GM20431 (cell line): ENCODE results near the gene BFAR.
"Not testable (repeated sequence)": the region's sequence is repeated elsewhere in the genome, so short reads cannot be mapped to it uniquely, and the experiment has no call there.

Source experiments
- in situ Hi-C: fragments of 300-500 bp; cut with MseI, MboI; formaldehyde crosslinking; loops from one replicate; pipeline ENCODE4 v1.15.0; 2020; ENCODE audit warnings: low sequenced_read_pairs; ENCODE audit not compliant: unreplicated experiment

BFAR gene

GRCh38 chr16:14634389-14634725 lies 1.6 kb downstream of the BFAR start:
- in situ Hi-C loops, result no loop called here

DNA sequence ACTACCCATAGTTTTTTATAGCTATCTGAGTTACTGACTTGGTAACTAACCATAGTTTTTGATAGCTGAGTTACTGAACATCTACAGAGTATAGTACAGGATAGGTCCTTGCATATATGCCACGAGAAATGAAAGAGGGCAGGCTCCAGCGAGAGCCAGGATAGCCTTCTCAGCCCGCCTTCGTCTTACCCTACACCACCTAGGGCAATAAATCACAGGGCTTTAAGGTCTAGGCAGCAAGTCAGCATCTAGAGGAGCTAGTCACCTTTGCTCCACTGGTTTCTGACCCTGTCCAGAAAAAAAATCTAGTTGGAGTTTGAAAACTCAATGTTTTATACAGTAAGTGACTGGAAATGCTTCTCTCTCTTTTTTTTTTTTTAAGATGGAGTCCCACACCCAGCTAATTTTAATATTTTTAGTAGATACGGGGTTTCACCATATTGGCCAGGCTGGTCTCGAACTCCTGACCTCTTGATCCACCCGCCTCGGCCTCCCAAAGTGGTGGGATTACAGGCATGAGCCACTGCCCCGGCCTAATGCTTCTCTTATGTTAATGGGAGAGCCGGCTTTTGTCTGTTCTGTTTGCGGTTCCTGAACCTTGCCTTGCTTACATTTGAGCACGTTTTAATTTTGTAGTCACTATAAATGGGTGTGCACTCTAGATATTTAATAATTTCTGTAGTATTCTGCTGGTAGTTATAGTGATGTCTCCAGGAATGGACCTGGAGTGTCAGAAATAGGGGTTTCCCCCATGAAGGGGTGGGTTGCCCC lies 2.8 kb downstream of the BFAR start:
- in situ Hi-C loops, result no loop called here

- in situ Hi-C loops, result not testable (repeated sequence)
Observed at GRCh38 chr16:14636179-14636950, 3.6 kb downstream of the BFAR start.

- in situ Hi-C loops, result not testable (repeated sequence)
Observed at GRCh38 chr16:14636951-14637240, 4.1 kb downstream of the BFAR start.

- in situ Hi-C loops, result no loop called here
Observed at GRCh38 chr16:14640538-14640937, 7.8 kb downstream of the BFAR start.

- in situ Hi-C loops, result no loop called here
Observed at GRCh38 chr16:14641206-14641605, 8.5 kb downstream of the BFAR start.

- in situ Hi-C loops, result no loop called here
Observed at GRCh38 chr16:14641926-14642325, 9.2 kb downstream of the BFAR start.

DNA sequence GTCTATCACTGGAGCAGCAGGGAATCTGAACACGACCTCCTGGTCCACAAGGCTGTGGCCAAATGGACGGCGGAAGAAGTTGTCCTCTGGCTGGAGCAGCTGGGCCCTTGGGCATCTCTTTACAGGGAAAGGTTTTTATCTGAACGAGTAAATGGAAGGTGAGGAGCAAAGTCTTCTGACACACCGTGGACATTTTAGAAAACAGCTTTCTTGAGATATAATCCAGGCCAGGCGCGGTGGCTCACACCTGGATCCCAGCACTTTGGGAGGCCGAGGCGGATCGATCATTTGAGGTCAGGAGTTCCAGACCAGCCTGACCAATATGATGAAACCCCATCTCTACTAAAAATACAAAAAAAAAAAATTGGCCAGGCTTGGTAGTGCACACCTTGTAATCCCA lies 17.1 kb downstream of the BFAR start:
- in situ Hi-C loops, result no loop called here

DNA sequence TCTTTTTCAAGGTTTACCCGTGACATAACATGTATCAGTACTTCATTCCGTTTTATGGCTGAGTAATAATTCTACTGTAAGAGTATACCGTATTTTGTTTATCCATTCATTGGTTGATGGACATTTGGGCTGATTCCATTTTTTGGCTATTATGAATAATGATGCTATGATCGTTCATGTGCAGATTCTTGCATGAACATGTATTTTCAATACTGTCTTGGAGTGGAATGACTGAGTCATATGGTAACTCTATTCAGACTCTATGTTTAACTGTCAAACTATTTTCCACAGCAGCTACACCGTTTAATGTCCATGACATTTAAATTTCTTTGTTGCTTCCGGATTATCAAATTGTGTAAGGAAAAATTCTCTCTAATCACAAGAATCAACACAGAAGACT lies 17.9 kb downstream of the BFAR start:
- in situ Hi-C loops, result no loop called here

DNA sequence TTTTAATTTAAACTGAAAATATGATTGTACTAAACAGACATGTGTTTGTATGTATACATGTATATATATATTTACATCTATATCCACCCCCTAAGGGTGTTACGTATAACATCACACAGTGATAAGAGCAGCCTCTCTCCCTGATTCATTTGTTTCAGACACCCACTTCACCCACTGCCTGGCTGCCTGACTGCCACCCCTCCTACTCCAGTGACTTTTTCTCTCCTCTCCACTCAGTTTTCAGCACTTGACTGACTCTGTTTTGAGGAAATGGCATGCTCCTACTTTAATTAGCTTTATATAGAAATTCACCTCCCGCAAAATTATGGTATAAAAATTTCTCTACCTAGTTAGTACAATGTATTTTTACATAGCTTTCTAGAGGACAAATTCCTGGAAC lies 20.0 kb downstream of the BFAR start:
- in situ Hi-C loops, result no loop called here

GRCh38 chr16:14658063-14658462 lies 25.3 kb downstream of the BFAR start:
- in situ Hi-C loops, result no loop called here

DNA sequence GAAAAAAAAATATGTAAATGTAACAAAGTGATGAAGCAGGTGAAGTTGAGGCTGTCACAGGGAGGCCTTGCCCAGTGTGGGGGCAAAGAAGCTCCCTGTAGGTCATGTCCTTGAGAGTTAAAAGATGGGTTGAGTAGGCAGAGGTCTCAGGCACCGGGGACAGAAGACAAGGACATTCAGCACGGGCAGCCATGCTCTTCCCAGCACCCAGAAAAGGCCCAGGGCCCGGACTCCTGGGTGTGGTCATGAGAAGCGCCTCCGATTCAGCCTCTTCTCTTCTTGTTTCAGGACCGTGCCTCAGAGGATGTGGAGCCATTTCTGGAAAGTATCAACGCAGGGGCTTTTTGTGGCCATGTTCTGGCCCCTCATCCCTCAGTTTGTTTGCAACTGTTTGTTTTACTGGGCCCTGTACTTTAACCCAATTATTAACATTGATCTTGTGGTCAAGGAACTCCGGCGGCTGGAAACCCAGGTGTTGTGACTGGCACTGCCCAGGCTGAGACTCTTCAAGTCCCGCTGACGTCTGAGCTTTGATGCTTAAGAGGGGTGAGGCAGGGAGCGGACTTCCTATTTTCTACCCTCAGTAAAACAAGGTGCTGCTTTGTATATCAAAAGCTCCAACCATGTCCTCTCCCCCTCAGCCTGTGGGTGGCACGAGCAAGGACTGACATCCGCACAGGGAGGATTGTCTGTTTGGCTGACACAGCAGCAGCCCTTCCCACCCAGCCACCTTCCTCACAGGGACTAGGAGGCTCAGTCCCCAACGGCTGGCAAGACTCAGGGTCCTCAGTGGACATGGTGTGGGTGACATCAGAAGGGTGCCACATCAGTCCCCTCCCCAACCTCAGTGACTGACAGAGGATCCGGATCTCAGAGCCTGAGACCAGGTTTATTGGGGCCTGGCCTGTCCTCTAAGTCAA lies 34.9 kb downstream of the BFAR start:
- in situ Hi-C loops, result no loop called here

GRCh38 chr16:14668556-14669223 lies 35.9 kb downstream of the BFAR start:
- in situ Hi-C loops, result no loop called here

DNA sequence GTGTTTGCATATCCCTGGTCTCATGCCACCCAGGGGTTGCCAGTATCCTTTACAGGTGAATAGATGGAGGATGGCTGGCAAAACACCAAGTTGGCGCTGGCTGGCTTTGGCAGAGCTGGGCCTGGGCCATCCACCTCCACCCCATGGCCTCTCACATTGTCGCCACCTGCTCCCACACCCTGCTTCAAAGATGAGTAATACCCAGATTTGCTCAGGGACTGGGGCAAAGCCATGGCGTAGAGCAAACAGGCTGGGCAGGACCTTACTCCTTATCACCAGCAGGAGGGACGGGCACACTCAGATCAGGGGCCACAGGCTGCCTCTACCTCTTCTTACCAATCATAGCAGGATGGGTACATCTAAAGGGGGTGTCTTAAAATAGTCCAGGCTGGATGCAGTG lies 37.0 kb downstream of the BFAR start:
- in situ Hi-C loops, result no loop called here

DNA sequence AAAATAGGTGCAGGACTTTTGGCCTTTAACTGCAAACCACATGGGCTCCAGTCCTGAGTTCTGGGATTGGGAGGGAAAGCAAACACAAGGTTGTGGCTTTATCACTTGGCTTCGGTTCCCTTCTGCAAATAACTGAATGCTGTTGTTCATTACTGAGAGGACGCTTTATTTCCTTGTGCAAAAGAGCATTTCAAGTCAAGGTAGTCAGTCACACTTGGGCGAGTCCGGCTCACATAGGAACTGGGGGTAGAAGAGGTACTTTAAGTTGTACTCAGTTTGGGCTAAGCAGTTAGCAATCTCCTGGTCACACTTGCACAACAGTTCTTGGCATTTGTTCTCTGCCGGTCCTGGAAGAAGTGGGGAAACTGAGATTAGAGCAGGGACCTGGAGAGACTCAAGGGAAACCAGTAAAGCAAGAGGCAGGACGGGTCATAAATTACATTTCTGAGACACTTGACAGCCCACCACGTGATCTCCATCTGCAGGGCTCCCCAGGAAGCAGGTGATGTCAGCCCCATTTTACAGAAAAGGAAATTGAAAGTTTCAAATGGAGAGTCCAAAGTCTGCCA lies 39.7 kb downstream of the BFAR start:
- in situ Hi-C loops, result no loop called here

- in situ Hi-C loops, result no loop called here
Observed at GRCh38 chr16:14676633-14677032, 43.9 kb downstream of the BFAR start.

- in situ Hi-C loops, result no loop called here
Observed at GRCh38 chr16:14677627-14678026, 44.9 kb downstream of the BFAR start.

DNA sequence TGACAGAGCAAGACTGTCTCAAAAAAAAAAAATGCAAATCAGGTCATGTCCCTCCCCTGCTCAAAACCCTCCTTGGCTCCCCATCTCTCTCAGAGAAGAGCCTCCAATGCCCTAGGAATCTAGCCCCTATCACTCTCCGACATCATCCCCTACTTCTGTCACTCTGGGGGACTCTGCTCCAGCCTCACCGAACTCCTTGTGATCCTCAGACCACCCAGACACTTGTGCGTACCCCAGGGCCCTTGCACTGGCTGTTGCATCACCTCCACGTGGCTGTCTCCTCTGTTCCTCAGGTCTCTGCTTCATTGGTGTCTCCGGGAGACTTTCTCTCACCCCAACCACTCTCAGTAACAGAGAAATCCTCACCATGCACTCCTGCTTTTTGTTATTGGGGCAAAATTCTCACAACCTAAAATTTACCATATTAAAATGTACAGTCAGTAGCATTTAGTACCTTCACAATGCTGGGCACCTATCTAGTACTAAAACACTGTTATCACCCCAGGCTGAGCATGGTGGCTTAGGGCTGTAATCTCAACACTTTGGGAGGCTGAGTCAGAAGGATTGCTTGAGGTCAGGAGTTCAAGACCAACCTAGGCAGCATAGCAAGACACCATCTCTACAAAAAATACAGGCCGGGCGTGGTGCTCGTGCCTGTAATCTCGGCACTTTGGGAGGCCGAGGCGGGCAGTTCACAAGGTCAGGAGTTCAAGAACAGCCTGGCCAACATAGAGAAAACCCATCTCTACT lies 46.2 kb downstream of the BFAR start:
- in situ Hi-C loops, result no loop called here

DNA sequence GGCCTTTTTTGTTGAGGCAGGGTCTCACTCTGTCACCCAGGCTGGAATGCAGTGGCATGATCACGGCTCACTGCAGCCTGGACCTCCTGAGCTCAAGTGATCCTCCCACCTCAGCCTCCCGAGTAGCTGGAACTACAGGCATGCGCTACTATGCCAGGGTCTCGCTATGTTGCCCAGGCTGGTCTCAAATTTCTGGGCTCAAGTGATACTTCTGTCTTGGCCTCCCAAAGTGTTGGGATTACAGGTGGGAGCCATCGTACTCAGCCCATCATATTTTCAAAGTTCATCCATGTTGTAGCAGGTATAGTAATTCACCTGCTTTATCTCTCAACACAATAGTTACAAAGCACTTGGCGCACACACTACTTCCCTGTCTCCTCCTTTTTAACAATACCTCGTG lies 47.6 kb downstream of the BFAR start:
- in situ Hi-C loops, result not testable (repeated sequence)
